Neural progenitor cell (in vitro differentiated cells): ENCODE results near the gene FASTKD2. TPM values are rescaled to one million over a fixed set of nuclear protein-coding genes. Genes with fewer than 3 reads are reported as not detected.

ENCODE experiments used
- DNase-seq: peaks from one replicate; pipeline ENCODE4 v3.0.0-alpha.2; 2016; ENCODE audit warnings: low spot score
- H2AFZ ChIP-seq: fragments of 200-600 bp; sonication (generic); replicated peaks from 2 replicates; pipeline ENCODE4 v1.6.1; 2016; ENCODE audit warnings: antibody characterized with exemption
- H3F3A ChIP-seq: fragments of 200-600 bp; sonication (generic); 2 replicates; pipeline ENCODE4 v1.6.1; 2016; ENCODE audit warnings: antibody characterized with exemption, low read depth
- H3K27ac ChIP-seq: fragments of 200-600 bp; sonication (generic); 2 replicates; pipeline ENCODE4 v1.5.1; 2016; ENCODE audit warnings: mild to moderate bottlenecking
- H3K27me3 ChIP-seq: fragments of 200-600 bp; sonication (generic); 2 replicates; pipeline ENCODE4 v1.6.1; 2016; ENCODE audit warnings: mild to moderate bottlenecking, moderate library complexity
- H3K36me3 ChIP-seq: fragments of 200-600 bp; sonication (generic); 2 replicates; pipeline ENCODE4 v1.5.1; 2016
- H3K4me1 ChIP-seq: fragments of 200-600 bp; sonication (generic); 2 replicates; pipeline ENCODE4 v1.6.1; 2016; ENCODE audit warnings: mixed run types
- H3K4me2 ChIP-seq: fragments of 200-600 bp; sonication (generic); 2 replicates; pipeline ENCODE4 v1.6.1; 2016
- H3K4me3 ChIP-seq: fragments of 200-600 bp; sonication (generic); 2 replicates; pipeline ENCODE4 v1.5.1; 2016
- H3K79me2 ChIP-seq: fragments of 200-600 bp; sonication (generic); 2 replicates; pipeline ENCODE4 v1.6.1; 2016; ENCODE audit warnings: low read depth
- H3K9ac ChIP-seq: fragments of 200-600 bp; sonication (generic); 2 replicates; pipeline ENCODE4 v1.6.1; 2016
- H3K9me3 ChIP-seq: fragments of 200-600 bp; sonication (generic); 2 replicates; pipeline ENCODE4 v1.5.1; 2016; ENCODE audit warnings: low read depth
- H4K20me1 ChIP-seq: fragments of 200-600 bp; sonication (generic); 2 replicates; pipeline ENCODE4 v1.6.1; 2016; ENCODE audit warnings: low read depth
- H3K27ac Mint-ChIP-seq: 3 replicates; pipeline ENCODE4 v1.8.0; 2021; ENCODE audit warnings: mixed read lengths
- H3K27me3 Mint-ChIP-seq: 2 replicates; pipeline ENCODE4 v1.8.0; 2022; ENCODE audit warnings: low read depth, mild to moderate bottlenecking, inconsistent platforms, moderate library complexity, mixed read lengths; ENCODE audit not compliant: insufficient read depth
- H3K36me3 Mint-ChIP-seq: 3 replicates; pipeline ENCODE4 v1.8.0; 2021; ENCODE audit warnings: mixed read lengths
- H3K4me1 Mint-ChIP-seq: 3 replicates; pipeline ENCODE4 v1.8.0; 2021; ENCODE audit warnings: mixed read lengths
- H3K4me3 Mint-ChIP-seq: 3 replicates; pipeline ENCODE4 v1.8.0; 2021; ENCODE audit warnings: mild to moderate bottlenecking, moderate library complexity, mixed read lengths
- H3K9me3 Mint-ChIP-seq: 3 replicates; pipeline ENCODE4 v1.8.0; 2020; ENCODE audit warnings: mixed read lengths
- CTCF ChIP-seq: fragments of 200-600 bp; sonication (generic); IDR thresholded peaks from 2 replicates; pipeline ENCODE4 v1.5.1; 2017; ENCODE audit warnings: antibody characterized with exemption, mild to moderate bottlenecking
- EZH2 ChIP-seq: fragments of 200-600 bp; sonication (generic); IDR thresholded peaks from 2 replicates; pipeline ENCODE4 v1.6.1; 2017; ENCODE audit warnings: antibody characterized with exemption, mild to moderate bottlenecking, moderate library complexity
- EZH2phosphoT487 ChIP-seq: fragments of 200-600 bp; sonication (generic); IDR thresholded peaks from 2 replicates; pipeline ENCODE4 v1.6.1; 2017; ENCODE audit warnings: antibody characterized with exemption
- total RNA-seq: library from RNA; depleted of rRNA; stranded (reverse); fragments of >200 nt; gene quantifications from 2 replicates; pipeline ENCODE4 v1.2.3, GENCODE V29; 2015; ENCODE audit warnings: low replicate concordance

Gene FASTKD2
- total RNA-seq, 1 donor from 2014 or later, result 39.0 TPM

DNA sequence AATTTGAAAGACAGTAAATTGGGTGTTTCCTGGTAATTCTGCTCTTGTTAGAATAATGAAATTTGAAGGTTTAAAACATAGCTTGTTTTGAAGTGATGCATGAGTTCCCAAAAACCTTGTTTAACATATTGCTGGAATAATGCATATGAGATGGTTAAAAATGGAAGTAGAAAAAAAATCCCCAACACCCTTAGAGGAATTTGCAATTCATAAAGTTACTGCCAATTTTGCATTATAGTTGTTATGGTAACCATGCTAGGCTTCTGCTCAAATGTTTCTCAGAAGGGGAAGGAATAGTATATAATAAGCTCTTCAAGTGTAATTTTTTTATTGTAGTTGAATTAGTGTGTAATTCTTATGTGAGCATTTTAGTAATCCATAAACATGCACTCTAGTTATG is 49.1 kb downstream of the FASTKD2 start:
- Mint-ChIP-seq H3K27ac (no peak overlapping the region), H3K36me3 (peaks cover 4% of the 10 kb centered on the region), H3K9me3 (no peaks in the 10 kb centered on the region), H3K27me3 (peaks cover 4% of the 10 kb centered on the region), H3K4me1 (no peaks in the 10 kb centered on the region), H3K4me3 (no peak overlapping the region)
- Histone ChIP-seq H3K4me1 (no peaks in the 10 kb centered on the region), H3K4me3 (no peak overlapping the region), H3K27me3 (peaks cover 22% of the 10 kb centered on the region), H3K9ac (no peak overlapping the region), H3K27ac (no peak overlapping the region), H3K9me3 (no peaks in the 10 kb centered on the region), H2AFZ (no peak overlapping the region), H3K4me2 (no peak overlapping the region), H4K20me1 (no peaks in the 10 kb centered on the region), H3K36me3 (no peaks in the 10 kb centered on the region), H3F3A (no peaks in the 10 kb centered on the region), H3K79me2 (no peaks in the 10 kb centered on the region)
- DNase-seq, result no peak
- TF ChIP-seq EZH2 (no peak), CTCF (no peak), EZH2phosphoT487 (no peak)

- H3K36me3 Mint-ChIP-seq, result peaks cover 1% of the 10 kb centered on the region
- H4K20me1 ChIP-seq, result no peaks in the 10 kb centered on the region
- H3K9ac ChIP-seq, result no peak overlapping the region
- no peaks in the 10 kb centered on the region for H3K27me3 ChIP-seq
- H3K4me1 ChIP-seq, result no peaks in the 10 kb centered on the region
- H3K9me3 ChIP-seq, result no peaks in the 10 kb centered on the region
- no peaks in the 10 kb centered on the region for H3K79me2 ChIP-seq
- no peaks in the 10 kb centered on the region for H3K36me3 ChIP-seq
- no peak overlapping the region for H2AFZ ChIP-seq
- no peak for TF ChIP-seq CTCF
- TF ChIP-seq EZH2, result no peak
- TF ChIP-seq EZH2phosphoT487, result no peak
- H3K9me3 Mint-ChIP-seq, result no peaks in the 10 kb centered on the region
- H3K27me3 Mint-ChIP-seq, result peaks cover 2% of the 10 kb centered on the region
- no peaks in the 10 kb centered on the region for H3F3A ChIP-seq
- no peak overlapping the region for H3K4me3 ChIP-seq
- peaks cover 3% of the 10 kb centered on the region for H3K4me1 Mint-ChIP-seq
- H3K27ac ChIP-seq, result no peak overlapping the region
- no peak for DNase-seq
- H3K4me2 ChIP-seq, result no peak overlapping the region
- H3K27ac Mint-ChIP-seq, result no peak overlapping the region
- no peak overlapping the region for H3K4me3 Mint-ChIP-seq
Observed at GRCh38 chr2:206820807-206821206, 55.4 kb downstream of the FASTKD2 start.

DNA sequence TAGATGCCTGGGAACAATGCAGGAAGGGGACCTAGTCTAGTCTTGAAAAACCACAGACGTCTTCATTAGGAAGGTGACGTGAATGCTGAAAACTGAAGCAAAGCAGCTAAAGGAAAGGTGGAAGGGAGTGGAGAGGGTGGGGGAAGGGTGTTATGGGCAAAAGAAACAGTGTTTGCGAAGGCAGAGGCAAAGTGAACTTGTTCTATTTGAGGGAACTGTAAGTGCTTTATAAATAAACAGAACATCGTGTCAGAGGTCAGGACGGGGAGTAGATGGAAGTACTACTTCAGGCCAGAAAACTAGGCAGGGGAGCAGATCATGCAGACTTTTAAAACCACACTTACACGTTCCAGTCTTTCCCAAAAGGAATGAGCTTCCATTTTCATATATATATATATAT is 57.8 kb downstream of the FASTKD2 start:
- Histone ChIP-seq H3K9me3 (no peaks in the 10 kb centered on the region), H3K4me3 (no peak overlapping the region), H3F3A (no peaks in the 10 kb centered on the region), H4K20me1 (no peaks in the 10 kb centered on the region), H3K27me3 (no peaks in the 10 kb centered on the region), H2AFZ (no peak overlapping the region), H3K4me2 (no peak overlapping the region), H3K27ac (no peak overlapping the region), H3K36me3 (no peaks in the 10 kb centered on the region), H3K9ac (no peak overlapping the region), H3K4me1 (no peaks in the 10 kb centered on the region), H3K79me2 (no peaks in the 10 kb centered on the region)
- no peak for DNase-seq
- Mint-ChIP-seq H3K36me3 (no peaks in the 10 kb centered on the region), H3K27ac (no peak overlapping the region), H3K9me3 (no peaks in the 10 kb centered on the region), H3K4me1 (peaks cover 3% of the 10 kb centered on the region), H3K27me3 (no peaks in the 10 kb centered on the region), H3K4me3 (no peak overlapping the region)
- no peak for TF ChIP-seq EZH2phosphoT487
- TF ChIP-seq CTCF, result no peak
- no peak for TF ChIP-seq EZH2
